GM21528 (cell line): ENCODE data around the gene PDGFD.

ENCODE experiments used
- ATAC-seq: cut with Tn5 transposase; IDR thresholded peaks from one replicate; pipeline ENCODE4 v1.9.1; 2021; ENCODE audit warnings: mild to moderate bottlenecking, moderate library complexity; ENCODE audit not compliant: unreplicated experiment, low FRiP score

Gene PDGFD

DNA sequence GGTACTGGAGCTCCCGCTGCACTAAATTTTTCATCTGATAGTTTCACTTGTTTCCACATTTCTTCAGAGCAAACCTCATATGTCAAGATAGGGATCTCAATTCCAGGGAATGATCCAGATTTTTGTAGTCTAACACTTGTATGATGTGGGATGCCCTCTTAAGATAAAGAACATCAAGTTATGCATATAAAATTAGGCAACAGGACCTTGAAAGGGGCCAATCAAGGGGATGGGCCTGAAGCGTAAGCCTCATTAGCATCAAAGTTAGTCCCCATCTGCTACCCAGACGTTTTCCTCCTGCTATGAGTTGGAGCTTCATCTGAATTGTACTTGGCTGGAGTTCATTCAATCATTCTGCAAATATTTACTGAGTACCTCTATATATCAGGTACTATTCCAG lies 17.5 kb downstream of the PDGFD start:
- no peak for ATAC-seq

DNA sequence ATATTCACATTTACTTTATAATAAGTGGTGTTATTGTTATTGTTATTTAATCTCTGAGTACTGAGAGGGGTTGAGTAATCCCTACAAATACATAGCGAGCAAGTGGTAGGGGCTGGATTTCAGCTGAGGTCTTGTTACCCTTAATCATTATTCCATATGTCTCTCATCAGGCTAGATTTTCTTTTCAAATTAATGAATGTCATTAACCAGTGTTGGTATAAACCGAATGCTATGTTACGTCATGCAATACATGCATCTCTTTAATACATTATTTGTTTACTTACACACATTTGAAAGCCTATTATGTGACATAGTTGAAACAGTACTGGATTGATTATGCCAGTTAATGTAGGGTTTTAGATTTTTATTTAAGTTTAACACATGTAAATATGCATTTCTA lies 18.9 kb downstream of the PDGFD start:
- no peak for ATAC-seq

GRCh38 chr11:104142698-104143097 lies 21.2 kb downstream of the PDGFD start:
- no peak for ATAC-seq

- no peak for ATAC-seq
Observed at GRCh38 chr11:104136861-104137260, 27.1 kb downstream of the PDGFD start.

- no peak for ATAC-seq
Observed at GRCh38 chr11:104134745-104135144, 29.2 kb downstream of the PDGFD start.

- no peak for ATAC-seq
Observed at GRCh38 chr11:104130161-104130560, 33.8 kb downstream of the PDGFD start.

DNA sequence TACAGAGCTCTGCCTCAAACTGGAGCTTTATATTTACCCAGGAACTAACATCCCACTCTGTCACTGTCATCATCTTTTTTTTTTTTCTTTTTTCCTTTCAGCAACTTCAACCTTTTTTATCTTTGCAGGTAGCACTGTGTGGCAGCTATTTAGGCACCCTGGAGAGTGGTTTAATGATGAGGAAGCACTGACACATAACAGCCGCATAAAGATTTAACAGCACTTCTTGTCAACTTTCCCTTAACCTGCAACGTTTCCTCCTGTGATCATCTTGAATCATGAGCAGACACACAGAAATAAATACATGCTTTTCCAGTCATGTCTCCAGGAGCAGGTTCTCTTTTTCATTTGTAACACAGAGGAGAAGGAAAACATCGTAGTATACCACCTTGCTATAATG lies 34.8 kb downstream of the PDGFD start:
- no peak for ATAC-seq

DNA sequence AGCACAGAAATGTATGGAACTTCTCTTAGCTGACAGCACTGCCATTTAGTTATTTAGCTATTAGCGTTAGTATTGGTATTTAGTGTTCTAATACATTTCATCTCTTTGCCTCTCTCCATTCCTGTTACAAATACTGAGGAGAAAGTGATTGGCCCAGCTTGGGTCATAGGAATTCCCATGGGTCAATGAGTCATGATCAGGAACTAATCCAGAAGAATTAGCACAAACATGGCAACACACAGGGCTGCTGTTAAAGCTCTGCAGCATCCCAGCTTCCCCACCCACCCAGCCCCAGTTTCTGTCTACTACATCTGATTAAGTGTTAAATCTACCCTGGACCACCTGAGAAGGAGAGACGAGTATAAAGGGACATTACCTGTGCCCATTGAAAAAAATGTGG lies 36.1 kb downstream of the PDGFD start:
- no peak for ATAC-seq

GRCh38 chr11:104126464-104126863 lies 37.5 kb downstream of the PDGFD start:
- ATAC-seq: no peak

GRCh38 chr11:104124979-104125378 lies 39.0 kb downstream of the PDGFD start:
- peak; percentile 59 for ATAC-seq

- no peak for ATAC-seq
Observed at GRCh38 chr11:104122836-104123235, 41.1 kb downstream of the PDGFD start.

DNA sequence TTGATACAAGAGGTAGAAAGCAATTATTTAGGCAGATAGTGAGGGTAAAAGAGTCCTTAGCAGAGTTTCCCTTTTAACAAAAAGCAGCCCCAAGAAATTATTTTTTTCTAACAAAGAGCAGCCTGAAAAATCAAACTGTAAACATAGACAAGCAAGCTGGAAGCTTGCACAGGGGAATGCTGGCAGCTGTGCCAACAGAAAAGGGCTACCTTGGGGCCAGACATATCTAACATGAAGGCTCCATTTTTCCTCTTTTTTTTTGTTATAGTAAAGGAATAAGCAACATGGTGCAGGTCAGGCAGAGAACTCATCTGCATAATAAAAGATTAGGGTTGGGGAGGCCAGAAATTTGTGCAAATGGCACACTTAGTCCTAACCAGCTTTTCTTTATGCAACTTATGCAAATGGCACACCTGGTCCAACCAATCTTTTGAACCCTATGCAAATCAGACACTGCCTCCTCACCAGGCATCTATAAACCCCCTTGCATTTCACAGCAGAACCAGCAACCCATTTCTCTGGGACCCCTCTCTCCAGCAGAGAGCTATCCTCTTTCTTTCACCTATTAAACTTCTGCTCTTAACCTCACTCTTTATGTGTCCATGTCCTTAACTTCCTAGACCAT lies 41.8 kb downstream of the PDGFD start:
- ATAC-seq: no peak

GRCh38 chr11:104120493-104121137 lies 43.3 kb downstream of the PDGFD start:
- no peak for ATAC-seq

GRCh38 chr11:104118105-104118744 lies 45.7 kb downstream of the PDGFD start:
- ATAC-seq: no peak

DNA sequence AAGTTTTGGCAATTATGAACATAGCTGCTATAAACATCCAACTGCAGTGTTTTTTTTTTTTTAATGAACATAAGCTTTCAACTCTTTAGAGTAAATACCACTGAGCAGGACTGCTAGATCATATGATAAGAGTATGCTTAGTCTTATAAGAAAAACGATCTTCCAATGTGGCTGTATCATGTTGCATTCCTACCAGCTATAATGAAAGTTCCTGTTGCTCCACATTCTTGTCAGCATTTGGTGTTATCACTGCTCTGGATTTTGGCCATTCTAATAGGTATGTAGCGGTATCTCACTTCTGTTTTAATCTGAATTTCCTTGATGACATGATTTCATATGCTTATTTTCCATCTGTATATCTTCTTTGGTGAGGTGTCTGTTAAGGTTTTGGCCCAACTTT lies 50.4 kb downstream of the PDGFD start:
- no peak for ATAC-seq

DNA sequence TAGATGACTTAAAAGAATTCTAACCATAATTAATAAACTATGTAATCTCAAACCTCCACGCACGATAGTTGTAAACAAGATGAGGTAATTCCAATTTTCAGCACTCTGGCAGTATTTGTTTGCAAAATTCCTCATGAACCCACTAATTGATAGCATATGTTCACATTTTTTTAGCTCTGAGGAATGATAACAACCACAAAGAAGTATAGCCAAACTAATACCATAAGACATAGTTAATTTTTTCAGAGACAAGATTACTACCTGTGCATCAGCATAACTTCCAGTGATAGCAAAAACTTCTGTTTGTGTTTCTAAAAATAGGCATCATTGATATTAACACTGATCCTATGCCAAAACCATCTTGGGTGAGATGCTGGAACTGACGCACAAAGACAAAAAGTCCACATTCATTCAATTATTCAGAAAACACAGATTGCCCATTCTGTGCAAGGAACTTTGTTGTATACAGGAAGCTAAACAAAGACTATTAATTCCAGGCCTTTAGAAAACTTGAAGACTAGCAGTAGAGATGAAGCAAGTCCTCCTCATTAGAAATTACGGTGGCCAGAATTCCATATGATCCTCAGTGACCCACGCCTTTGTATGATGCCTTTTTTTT lies 57.7 kb downstream of the PDGFD start:
- ATAC-seq: no peak

- no peak for ATAC-seq
Observed at GRCh38 chr11:104105155-104105554, 58.8 kb downstream of the PDGFD start.

DNA sequence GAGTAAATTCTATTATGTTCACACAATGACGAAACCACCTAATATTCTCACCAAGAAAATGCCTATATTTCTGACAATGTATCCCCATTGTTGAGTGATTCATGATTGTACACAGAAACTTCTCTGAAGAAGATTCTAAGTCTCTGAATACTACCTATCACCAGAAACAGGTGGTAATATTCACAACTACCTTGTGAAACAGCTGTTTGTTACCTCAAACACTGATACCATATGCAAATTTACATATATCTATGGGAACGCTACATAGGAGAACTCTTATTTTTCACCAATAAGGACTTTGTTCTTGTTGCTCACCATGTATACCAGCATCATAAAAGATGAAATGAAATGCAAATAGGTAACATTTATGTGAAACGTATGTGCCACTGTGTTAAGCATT lies 59.3 kb downstream of the PDGFD start:
- no peak for ATAC-seq

DNA sequence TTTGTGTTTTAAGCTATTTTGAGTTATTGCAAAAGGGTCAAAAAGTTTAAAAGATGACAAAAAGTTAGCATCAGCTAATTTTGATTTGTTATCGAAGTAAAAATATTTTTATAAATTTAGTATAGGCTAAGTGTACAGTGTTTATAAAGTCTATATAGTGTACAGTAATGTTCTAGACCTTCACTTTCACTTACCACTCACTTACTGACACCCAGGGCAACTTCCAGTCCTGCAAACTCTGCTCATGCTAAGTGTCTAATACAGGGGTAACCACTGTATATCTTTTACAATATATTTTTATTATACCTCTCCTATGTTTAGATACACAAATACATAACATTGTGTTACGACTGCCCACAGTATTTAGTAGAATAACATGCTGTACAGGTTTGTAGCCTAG lies 59.7 kb downstream of the PDGFD start:
- no peak for ATAC-seq

DNA sequence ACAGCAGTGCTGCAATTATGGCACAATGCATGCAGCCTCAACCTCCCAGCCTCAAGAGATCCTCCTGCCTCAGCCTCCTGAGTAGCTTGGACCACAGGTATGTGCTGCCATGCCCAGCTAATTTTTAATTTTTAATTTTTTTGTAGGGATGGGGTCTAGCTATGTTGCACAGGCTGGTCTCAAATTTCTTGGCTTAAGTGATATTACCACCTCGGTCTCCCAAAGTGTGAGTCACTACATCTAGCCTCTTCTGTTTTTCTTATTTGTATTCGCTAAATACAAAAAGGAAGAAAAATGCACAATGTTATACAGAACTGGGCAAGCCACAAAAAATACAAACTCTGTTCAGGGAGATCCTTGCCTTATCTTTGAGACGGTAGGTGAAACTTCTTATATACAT lies 65.4 kb downstream of the PDGFD start:
- ATAC-seq: no peak

GRCh38 chr11:104098132-104098531 lies 65.8 kb downstream of the PDGFD start:
- ATAC-seq: no peak

DNA sequence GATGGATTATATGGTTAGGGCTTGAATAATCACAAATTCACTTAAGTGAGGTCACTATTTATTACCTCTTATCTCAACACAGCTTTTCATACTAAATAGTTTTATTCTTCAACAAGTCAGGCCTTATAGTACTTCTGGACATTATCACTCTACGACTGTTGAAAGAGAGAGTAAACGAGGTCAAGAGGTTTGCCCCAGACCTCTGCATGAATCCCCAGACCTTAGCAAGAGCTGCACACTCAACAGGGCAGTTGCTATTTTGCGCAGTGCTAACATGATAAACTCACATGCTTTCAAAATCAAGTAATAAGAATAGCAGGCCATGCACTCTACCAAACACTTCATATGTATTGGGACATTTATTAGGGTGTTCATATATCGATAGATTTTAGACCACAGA lies 67.0 kb downstream of the PDGFD start:
- no peak for ATAC-seq
